Panc1 (cell line): Measurements from ENCODE around the gene AKIRIN1.

Experiments
- POLR2AphosphoS5 ChIP-seq: IDR thresholded peaks from 2 replicates; pipeline ENCODE4 v1.6.1; 2012; ENCODE audit warnings: mild to moderate bottlenecking, low read depth, low read length, moderate library complexity
- TCF7L2 ChIP-seq: IDR thresholded peaks from 2 replicates; pipeline ENCODE4 v1.6.1; 2011; ENCODE audit warnings: mild to moderate bottlenecking, low read depth, low read length, inconsistent platforms
- TF ChIP-seq, protein P1 (sequence below): fragments of 450-650 bp; IDR thresholded peaks from 2 replicates; pipeline ENCODE4 v1.5.1; 2017; ENCODE audit warnings: mild to moderate bottlenecking
- TF ChIP-seq, protein P2 (sequence below), 2 experiments: IDR thresholded peaks; 2 replicates each; pipeline ENCODE4 v1.6.1; 2011 to 2012; ENCODE audit warnings: low read depth in 2 of 2, control low read depth in 1 of 2, low read length in 1 of 2, mild to moderate bottlenecking in 1 of 2, moderate library complexity in 1 of 2; ENCODE audit not compliant: insufficient read depth in 1 of 2

DNA sequence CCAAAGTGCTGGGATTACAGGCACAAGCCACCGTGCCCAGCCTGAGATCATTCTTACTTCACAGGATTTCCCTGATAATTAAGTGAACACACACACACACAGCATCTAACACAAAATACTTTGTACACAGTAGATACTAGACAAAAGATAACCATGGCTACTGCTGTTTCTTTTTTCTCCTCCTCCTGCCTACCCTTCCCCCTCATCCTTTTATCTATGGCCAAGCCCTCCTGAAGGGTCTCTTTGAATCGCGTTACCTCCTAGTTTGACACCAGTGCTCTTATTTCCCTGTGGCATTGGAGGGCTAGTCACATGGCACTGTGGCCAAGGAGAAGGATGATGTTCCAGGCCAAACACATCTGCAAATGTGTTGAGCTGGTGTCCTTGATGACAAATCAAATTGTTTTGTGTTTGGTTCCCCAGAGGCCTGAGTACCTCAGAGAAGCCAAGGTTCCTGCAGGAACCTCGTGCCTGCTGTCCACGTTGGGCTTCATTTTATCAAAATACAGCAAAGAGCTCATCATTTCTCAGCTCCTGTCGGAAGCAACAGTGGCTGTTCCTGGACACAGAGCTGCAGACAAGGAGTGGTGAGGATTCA lies 55.6 kb downstream of the AKIRIN1 start:
- TF ChIP-seq, protein P1, sequence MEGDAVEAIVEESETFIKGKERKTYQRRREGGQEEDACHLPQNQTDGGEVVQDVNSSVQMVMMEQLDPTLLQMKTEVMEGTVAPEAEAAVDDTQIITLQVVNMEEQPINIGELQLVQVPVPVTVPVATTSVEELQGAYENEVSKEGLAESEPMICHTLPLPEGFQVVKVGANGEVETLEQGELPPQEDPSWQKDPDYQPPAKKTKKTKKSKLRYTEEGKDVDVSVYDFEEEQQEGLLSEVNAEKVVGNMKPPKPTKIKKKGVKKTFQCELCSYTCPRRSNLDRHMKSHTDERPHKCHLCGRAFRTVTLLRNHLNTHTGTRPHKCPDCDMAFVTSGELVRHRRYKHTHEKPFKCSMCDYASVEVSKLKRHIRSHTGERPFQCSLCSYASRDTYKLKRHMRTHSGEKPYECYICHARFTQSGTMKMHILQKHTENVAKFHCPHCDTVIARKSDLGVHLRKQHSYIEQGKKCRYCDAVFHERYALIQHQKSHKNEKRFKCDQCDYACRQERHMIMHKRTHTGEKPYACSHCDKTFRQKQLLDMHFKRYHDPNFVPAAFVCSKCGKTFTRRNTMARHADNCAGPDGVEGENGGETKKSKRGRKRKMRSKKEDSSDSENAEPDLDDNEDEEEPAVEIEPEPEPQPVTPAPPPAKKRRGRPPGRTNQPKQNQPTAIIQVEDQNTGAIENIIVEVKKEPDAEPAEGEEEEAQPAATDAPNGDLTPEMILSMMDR, result no peak
- TF ChIP-seq, protein P2, sequence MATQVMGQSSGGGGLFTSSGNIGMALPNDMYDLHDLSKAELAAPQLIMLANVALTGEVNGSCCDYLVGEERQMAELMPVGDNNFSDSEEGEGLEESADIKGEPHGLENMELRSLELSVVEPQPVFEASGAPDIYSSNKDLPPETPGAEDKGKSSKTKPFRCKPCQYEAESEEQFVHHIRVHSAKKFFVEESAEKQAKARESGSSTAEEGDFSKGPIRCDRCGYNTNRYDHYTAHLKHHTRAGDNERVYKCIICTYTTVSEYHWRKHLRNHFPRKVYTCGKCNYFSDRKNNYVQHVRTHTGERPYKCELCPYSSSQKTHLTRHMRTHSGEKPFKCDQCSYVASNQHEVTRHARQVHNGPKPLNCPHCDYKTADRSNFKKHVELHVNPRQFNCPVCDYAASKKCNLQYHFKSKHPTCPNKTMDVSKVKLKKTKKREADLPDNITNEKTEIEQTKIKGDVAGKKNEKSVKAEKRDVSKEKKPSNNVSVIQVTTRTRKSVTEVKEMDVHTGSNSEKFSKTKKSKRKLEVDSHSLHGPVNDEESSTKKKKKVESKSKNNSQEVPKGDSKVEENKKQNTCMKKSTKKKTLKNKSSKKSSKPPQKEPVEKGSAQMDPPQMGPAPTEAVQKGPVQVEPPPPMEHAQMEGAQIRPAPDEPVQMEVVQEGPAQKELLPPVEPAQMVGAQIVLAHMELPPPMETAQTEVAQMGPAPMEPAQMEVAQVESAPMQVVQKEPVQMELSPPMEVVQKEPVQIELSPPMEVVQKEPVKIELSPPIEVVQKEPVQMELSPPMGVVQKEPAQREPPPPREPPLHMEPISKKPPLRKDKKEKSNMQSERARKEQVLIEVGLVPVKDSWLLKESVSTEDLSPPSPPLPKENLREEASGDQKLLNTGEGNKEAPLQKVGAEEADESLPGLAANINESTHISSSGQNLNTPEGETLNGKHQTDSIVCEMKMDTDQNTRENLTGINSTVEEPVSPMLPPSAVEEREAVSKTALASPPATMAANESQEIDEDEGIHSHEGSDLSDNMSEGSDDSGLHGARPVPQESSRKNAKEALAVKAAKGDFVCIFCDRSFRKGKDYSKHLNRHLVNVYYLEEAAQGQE (IDR thresholded peaks at IDR 0.05; ENCODE audit: insufficient read depth in 1 of 2, low read depth in 2 of 2, low read length in 1 of 2), result no peak
- TF ChIP-seq POLR2AphosphoS5 (no peak), TCF7L2 (no peak)
